Smooth muscle cell of the brain vasculature (primary cell): Measurements from ENCODE around the gene ATP2B2.
"Not testable (repeated sequence)": the region's sequence is repeated elsewhere in the genome, so short reads cannot be mapped to it uniquely, and the experiment has no call there.

Experiments
- DNase-seq: peaks from one replicate; pipeline ENCODE4 v3.0.0-alpha.2; 2012; ENCODE audit warnings: low read depth, low spot score

The ATP2B2 gene

DNA sequence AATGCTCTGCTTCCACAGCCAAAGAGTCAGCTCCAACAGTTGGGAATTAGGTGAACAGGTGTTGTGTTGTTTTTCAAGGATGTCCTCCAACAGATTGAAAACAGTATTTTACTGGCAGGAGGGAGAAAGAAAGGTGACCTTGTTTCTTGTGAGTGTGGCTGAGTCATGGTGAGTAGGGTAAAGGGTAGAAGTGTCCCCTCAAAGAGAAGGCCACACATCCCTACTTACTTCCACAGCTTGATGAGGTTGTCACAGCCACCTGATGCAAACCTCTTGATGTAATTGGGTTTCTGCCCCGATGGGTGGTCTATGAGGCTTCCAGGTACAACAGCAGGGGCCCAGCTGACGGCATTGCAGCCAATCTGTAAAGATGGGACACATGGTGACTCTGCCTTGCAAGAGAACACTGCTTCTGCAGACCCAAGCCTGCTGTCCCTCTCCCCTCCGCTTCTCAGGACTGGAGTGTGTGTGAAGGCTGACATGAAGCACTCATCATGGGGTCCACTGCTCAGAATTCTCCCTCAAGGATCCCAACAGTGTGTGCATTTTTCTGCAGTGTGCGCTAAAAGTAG is 200.0 kb downstream of the ATP2B2 start:
- DNase-seq = no peak

DNA sequence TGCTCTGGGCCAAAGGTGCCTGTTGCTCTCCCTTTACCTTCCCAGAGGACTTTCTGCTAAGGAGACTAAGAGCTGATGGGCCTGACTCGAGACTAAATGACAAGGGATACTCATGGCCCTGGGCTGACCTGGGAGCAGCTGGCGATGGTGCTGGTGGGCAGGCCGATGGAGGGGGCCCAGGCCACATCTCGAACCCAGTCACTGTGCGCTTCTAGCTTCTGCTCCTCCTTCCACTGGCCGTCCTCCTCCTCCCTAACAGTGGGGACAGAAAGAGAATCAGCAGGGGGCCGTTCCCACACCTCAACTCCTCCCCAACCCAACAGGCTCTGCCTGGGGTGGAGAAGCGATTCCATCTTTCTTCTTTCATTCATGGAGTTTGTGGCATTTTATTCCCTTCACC is 200.5 kb downstream of the ATP2B2 start:
- DNase-seq = no peak

DNA sequence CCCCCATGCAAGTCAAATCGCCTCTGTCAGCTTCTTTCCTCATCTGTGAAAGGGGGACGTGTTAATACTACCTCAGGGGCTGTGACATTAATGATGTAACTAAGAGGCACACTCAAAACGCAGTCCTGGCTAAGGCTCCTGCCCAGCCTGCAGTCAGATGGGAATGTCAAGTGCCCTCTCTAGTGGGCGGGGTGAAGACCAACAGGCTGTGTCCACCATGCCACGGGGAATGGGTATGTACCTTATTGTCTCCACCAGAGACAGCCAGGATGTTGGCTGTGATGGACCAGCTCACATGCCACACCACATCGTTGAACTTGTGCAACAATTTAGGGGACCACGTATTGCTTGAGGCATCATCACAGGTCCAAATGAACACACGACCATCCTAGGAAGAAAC is 201.6 kb downstream of the ATP2B2 start:
- DNase-seq = no peak

- DNase-seq = no peak
Observed at GRCh38 chr3:10303105-10303504, 202.3 kb downstream of the ATP2B2 start.

DNA sequence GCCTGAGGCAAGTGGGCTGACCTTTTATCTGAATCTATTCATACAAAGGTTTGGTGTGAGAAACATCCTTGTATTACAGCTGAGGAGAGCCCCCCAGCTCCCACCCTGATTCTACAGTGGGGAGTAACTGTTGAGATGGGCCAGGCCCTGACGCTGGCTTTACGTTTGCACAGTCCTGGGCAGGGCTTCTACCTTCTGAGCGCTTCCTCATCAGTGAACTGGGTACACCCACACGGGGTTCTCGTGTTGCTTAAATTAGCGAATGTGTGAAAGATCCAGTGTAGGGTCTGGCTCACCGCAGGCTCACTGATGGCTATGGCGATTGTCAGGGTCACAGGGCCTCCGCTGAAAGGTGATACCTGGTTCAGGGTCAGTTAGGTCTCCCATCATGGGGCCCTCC is 205.3 kb downstream of the ATP2B2 start:
- no peak for DNase-seq

- no peak for DNase-seq
Observed at GRCh38 chr3:10299679-10300078, 205.7 kb downstream of the ATP2B2 start.

DNA sequence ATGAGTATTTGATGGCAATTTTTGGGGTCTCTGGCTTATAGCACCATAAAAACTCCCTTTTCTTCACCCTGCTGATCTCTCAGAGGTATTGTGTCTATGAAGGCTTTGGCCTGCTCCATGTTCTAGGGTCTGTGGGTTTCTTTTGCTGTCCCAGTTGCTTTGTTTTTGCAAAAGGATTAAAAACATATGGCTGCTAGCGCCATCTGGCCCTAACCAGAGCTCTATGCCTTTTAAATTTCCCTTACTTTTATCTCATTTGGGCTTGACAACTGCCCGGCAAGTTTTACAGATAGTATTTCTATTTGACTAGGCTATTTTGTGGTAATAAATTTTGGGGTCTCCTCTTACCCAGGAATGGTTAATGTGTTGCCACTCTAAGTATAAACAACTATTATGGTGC is 206.2 kb downstream of the ATP2B2 start:
- no peak for DNase-seq

DNA sequence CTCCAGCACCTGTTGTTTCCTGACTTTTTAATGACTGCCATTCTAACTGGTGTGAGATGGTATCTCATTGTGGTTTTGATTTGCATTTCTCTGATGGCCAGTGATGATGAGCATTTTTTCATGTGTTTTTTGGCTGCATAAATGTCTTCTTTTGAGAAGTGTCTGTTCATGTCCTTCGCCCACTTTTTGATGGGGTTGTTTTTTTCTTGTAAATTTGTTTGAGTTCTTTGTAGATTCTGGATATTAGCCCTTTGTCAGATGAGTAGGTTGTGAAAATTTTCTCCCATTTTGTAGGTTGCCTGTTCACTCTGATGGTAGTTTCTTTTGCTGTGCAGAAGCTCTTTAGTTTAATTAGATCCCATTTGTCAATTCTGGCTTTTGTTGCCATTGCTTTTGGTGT is 207.3 kb downstream of the ATP2B2 start:
- DNase-seq = not testable (repeated sequence)

DNA sequence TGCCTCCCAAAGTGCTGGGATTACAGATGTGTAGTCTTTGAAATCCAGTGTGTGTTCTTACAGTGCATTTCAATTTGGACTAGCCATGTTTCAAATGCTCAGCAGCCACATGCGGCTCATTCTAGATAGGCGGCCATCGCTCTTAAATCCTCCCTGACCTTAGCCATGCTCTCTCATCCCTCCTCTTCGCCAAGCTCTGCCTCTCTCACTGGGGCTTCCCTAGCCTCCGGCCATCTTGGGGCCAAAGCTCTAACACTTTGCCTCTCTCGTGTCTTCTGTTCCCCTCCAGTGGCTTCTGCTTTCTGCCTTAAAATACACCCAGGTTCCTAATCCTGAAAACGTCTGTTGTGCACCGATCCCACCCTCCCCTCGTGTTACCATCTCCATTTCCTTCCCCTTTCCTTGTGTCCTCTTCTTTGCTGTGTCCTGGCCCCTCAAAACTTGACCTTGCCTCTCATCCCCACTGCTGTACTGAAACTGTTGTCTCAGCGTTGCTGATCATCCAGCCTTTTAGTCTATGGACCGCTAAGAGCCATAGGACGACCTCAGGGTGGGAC is 211.3 kb downstream of the ATP2B2 start:
- DNase-seq = no peak

GRCh38 chr3:10292505-10293419 is 212.6 kb downstream of the ATP2B2 start, which contains the start of gene GHRL:
Gene GHRL (minus strand): TSS chr3:10292947. CDS start chr3:10290180, 2,767 bp downstream.
- no peak for DNase-seq

GRCh38 chr3:10291641-10292040 is 213.7 kb downstream of the ATP2B2 start:
- no peak for DNase-seq

DNA sequence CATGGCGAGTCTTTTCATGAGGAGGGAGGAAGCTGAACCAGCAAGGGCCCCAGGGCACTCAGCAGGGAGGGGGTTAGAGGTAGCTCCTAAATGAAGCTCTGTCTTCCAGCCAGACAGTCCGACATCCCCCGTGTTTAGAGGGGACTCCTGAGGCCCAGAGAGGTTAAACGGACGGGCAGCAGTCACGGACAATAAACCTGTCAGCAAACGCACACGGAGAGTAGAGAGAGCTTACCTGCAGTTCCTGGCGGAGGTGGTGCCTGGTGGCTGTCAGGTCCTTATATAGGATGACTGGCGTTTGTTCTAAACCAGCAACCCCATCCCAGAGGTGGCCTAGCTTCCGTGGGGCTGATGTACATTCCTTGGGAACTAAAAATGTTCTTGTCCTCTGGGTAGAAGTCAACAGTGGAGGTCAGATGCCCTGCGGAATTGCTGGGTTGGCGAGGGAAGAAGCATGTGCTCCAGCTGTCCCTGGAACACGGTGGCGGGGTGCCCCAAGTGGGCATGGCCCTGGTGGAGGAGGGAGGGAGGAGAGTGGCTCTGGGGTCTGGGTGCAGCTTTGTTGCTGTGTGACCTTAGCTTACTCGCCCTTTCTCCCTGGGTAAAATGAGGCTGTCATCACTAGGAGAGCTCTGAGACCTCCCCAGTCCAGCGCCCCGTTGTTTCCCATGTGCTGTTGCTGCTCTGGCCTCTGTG is 214.8 kb downstream of the ATP2B2 start:
- no peak for DNase-seq

DNA sequence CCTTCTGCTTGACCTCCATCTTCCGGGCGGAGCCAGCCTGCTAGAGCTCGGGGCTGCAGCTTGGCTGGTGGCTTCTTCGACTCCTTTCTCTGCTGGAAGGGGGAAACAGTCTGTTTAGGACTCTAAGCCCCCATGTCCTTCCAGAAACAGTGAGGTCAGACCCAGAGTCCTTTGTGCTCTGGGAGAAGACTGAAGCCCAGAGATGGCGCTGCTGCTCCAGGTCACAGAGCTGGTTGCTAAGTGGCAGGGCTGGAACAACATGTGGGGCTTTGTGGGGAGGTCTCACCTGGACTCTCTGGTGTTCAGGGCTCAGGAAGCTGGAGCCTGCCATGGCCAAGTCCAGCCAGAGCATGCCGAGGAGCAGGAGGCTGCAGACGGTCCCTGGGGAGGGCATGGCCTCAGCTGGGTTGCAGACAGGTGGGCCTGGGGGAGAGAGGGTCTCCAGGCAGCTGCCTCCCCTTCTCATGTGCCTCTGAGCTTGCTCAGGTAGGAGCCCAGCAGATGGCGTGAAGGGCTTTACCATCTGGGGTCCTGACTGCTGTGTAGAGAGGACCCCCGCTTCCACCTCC is 215.5 kb downstream of the ATP2B2 start:
- DNase-seq = no peak

- DNase-seq = no peak
Observed at GRCh38 chr3:10289077-10289476, 216.3 kb downstream of the ATP2B2 start.

- DNase-seq = no peak
Observed at GRCh38 chr3:10288575-10288960, 216.8 kb downstream of the ATP2B2 start.

DNA sequence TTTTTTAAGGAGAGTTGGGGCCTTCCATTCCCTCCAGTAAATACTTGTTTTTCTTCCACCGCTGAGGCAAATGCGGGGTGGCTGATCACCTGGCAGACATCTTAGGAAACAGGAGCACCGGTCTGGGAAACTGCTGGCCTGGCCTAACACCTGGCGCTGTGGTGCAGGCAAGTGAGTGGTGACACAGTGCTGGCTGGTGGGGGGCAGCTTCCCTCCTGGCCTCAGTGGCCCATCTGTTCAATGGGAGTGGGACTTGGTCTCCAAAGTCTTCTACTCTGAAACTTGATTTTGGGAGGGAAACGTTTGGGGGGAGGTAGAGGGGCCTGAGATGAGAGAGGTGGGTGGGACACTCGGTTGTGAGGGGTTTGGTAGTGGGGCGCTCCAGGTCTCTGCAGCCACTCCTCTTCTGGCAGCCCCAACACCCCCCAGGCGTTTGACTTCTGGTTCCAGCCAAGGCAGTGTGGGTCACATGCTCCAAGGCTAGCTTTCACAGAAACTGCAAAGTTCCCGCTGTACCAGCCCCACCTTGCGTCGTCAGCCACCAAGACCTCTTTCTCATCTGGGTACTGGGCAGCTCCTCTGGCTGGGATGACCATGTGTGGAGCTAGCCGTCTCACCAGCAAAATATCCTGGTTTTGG is 217.3 kb downstream of the ATP2B2 start:
- no peak for DNase-seq

- peak; percentile 82 for DNase-seq
Observed at GRCh38 chr3:10286596-10287295, 218.6 kb downstream of the ATP2B2 start.

DNA sequence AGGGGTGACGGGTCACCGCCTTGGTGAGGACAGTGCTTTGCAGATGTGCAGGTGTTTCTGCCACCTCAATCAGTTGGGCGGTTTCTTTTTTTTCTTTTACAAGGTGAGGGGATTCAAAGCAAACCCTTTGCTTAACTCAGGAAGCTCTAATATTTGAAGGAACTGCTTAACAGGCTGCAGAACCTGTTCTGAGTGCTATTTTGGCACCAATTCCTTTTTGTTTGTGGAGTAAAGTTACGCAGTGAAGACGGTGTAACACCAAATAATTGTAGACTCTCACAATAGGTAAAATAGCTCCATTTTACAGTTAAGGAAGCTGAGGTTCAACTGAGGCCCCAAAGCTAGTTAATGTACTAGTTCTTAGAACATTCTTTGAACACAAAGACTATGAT is 219.3 kb downstream of the ATP2B2 start:
- DNase-seq = no peak

DNA sequence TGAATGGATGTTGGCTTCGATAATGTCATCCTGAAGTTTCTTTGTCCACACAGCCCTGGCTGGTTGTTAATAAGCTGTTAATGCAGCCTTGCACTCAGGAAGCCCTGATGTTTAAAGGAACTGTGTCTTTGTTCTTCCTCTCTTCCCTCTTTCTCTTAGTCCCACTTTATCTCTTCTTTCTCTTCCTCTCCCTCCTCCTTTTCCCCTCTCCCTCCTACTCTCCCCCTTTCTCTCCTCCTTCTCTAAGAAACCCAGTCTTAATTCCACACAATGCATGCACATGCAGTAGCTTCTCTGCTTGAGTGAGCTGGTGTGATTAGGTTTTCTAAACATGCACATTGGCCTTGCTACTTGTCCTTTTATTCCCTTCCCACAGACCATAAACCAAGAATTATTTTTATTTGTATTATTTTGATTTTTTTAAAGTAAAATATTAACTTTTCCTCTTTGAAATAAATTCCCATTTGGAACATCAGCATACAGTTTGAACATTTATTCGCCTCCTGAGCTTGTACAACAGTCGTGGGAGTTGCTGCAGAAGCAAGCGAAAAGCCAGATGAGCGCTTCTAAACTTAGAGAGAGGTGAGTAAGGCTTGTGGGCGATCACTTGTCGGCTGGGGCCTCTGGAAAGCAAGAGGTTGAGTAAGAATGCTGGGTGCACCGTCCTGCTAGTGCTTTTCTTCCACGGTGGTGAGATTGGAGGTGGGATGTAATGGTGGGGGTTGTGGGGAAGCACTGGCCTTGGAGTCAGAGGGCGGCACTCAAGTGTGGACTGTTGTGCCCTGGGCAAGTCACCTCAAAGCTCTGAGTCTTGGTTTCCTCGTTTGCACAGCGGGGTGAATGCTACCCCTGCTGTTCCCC is 219.9 kb downstream of the ATP2B2 start:
- DNase-seq = no peak

DNA sequence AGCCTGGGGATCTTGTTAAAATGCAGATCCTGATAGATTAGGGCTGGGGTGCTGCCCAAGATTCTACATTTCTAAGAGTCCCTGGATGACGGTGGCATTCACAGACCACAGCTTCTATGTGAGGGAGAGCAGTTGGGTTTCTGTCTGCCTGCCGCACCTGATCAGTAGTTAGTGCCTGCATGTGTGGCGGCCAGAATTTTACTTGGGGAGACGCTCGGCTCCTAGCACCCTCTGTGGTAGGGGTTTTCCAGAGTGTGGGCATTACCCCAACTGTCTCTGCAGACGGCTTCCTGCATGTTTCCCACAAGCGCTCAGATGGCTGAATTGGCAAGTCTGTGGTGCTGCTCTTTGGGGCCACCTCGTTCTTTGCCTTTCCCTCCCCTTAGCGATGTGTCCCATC is 220.9 kb downstream of the ATP2B2 start:
- no peak for DNase-seq
